Activated naive CD4-positive, alpha-beta T cell treated with anti-CD3 and anti-CD28 coated beads, Interleukin-2, amount 10 ng/mL, durations not matched to agents 7 days and 5 days (primary cell): Measurements from ENCODE around the gene CDX1.

ENCODE experiments used
- CTCF ChIA-PET: fragments of 350-600 bp; sonication (Branson Sonifier 250); formaldehyde crosslinking; loops from one replicate; lab custom pipeline; 2021; ENCODE audit warnings: antibody characterized with exemption; lab: Charles Lee
- DNase-seq: peaks from one replicate; pipeline ENCODE4 v3.0.0-alpha.2; 2020
- H3K27ac Mint-ChIP-seq: one replicate; pipeline ENCODE4 v1.8.0; 2021; ENCODE audit warnings: mild to moderate bottlenecking, moderate library complexity, mixed read lengths
- H3K27me3 Mint-ChIP-seq: one replicate; pipeline ENCODE4 v1.8.0; 2021; ENCODE audit warnings: mild to moderate bottlenecking, mixed read lengths
- H3K36me3 Mint-ChIP-seq: one replicate; pipeline ENCODE4 v1.8.0; 2021; ENCODE audit warnings: mixed read lengths
- H3K4me1 Mint-ChIP-seq: one replicate; pipeline ENCODE4 v1.8.0; 2021; ENCODE audit warnings: mixed read lengths
- H3K4me3 Mint-ChIP-seq: one replicate; pipeline ENCODE4 v1.8.0; 2021; ENCODE audit warnings: mild to moderate bottlenecking, moderate library complexity, mixed read lengths
- H3K9me3 Mint-ChIP-seq: one replicate; pipeline ENCODE4 v1.8.0; 2021; ENCODE audit warnings: mixed read lengths

The CDX1 gene

GRCh38 chr5:150168864-150169263 lies 2.3 kb downstream of the CDX1 start:
- Mint-ChIP-seq H3K27me3 (peaks cover 76% of the 10 kb centered on the region), H3K4me3 (no peak overlapping the region), H3K27ac (no peak overlapping the region), H3K36me3 (no peaks in the 10 kb centered on the region), H3K9me3 (no peaks in the 10 kb centered on the region), H3K4me1 (no peaks in the 10 kb centered on the region)
- CTCF ChIA-PET, result no interaction called here
- no peak for DNase-seq

DNA sequence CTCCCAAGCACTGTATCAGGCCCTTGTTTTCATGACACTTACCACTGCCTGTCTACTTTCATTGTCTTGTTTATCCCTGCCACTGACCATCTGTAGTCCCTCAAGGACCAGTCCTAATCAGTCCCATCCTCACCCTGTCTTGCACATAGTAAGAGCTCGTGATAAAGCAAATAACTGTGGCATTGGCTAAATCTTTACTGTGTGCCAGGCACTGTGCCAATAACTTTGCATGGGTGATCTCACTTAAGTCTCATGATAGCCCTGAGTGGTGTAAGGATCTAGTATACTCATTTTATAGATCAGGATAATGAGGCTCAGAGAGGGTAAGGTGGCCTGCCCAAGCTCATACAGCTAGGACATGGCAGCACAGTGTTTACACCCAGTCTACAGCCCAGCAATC lies 5.6 kb downstream of the CDX1 start:
- no peaks in the 10 kb centered on the region for H3K9me3 Mint-ChIP-seq
- CTCF ChIA-PET, result interaction anchor here (1.2 to 3.8 kb wide), 3 partner anchors 10 to 178 kb away, joined by 3 to 13 read pairs (median 3); no protein-coding TSS in a partner anchor
- DNase-seq, result no peak
- H3K27me3 Mint-ChIP-seq, result peaks cover 73% of the 10 kb centered on the region
- H3K4me3 Mint-ChIP-seq, result no peak overlapping the region
- H3K36me3 Mint-ChIP-seq, result no peaks in the 10 kb centered on the region
- H3K27ac Mint-ChIP-seq, result no peak overlapping the region
- H3K4me1 Mint-ChIP-seq, result no peaks in the 10 kb centered on the region

DNA sequence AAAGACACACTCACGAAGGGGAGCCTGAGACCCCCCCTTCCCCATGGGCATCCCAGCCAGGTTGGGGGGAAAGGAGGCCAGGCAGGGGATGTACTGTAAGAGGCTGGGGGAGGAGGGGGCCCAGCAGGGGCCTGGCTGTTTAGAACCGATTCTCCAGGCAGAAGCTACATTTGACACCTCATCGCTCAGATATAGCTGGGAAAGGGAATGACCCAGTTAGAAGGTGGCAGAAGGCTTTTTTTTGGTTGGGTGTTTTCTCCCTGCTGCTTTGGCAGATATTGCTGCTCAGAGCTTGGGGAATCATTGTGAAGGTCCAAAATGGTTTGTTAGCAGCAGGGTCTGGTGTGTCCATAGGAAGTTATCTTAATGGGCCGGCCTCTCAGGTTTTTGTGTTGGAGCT lies 6.0 kb downstream of the CDX1 start:
- no peaks in the 10 kb centered on the region for H3K36me3 Mint-ChIP-seq
- no peak overlapping the region for H3K27ac Mint-ChIP-seq
- no peak for DNase-seq
- CTCF ChIA-PET, result interaction anchor here (1.2 to 3.8 kb wide), 3 partner anchors 10 to 177 kb away, joined by 3 to 13 read pairs (median 3); no protein-coding TSS in a partner anchor
- no peak overlapping the region for H3K4me3 Mint-ChIP-seq
- no peaks in the 10 kb centered on the region for H3K4me1 Mint-ChIP-seq
- H3K9me3 Mint-ChIP-seq, result no peaks in the 10 kb centered on the region
- H3K27me3 Mint-ChIP-seq, result peaks cover 69% of the 10 kb centered on the region

GRCh38 chr5:150173161-150173560 lies 6.6 kb downstream of the CDX1 start:
- CTCF ChIA-PET, result interaction anchor here (0.9 to 3.8 kb wide), 3 partner anchors 11 to 177 kb away, joined by 3 to 13 read pairs (median 3); no protein-coding TSS in a partner anchor
- Mint-ChIP-seq H3K9me3 (no peaks in the 10 kb centered on the region), H3K4me1 (no peaks in the 10 kb centered on the region), H3K27ac (no peak overlapping the region), H3K27me3 (peaks cover 63% of the 10 kb centered on the region), H3K4me3 (no peak overlapping the region), H3K36me3 (no peaks in the 10 kb centered on the region)
- DNase-seq, result no peak

DNA sequence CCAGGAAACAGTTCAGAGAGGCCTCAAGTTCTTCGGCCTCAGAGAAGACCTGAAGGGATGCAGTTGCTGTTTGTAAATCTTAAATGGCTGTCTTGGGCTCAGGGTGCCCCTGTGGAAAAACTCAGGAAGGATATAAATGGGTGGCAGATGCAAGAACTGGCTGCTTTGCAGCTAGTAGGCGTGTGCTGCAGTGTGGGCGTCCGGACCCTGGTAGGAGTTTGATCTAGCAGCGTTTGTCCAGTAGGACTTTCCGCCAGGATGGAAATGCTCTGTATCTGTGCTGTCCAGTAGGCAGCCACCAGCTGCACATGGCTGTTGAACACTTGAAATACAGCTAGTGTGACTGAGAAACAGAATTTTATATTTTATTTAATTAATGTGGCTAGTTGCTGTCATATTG lies 7.7 kb downstream of the CDX1 start:
- CTCF ChIA-PET, result interaction anchor here (0.9 to 3.8 kb wide), 3 partner anchors 12 to 340 kb away, joined by 3 to 13 read pairs (median 3); no protein-coding TSS in a partner anchor
- H3K27ac Mint-ChIP-seq, result no peak overlapping the region
- no peaks in the 10 kb centered on the region for H3K9me3 Mint-ChIP-seq
- no peaks in the 10 kb centered on the region for H3K36me3 Mint-ChIP-seq
- DNase-seq, result no peak
- H3K4me1 Mint-ChIP-seq, result no peaks in the 10 kb centered on the region
- H3K27me3 Mint-ChIP-seq, result peaks cover 51% of the 10 kb centered on the region
- no peak overlapping the region for H3K4me3 Mint-ChIP-seq

- Mint-ChIP-seq H3K27ac (no peak overlapping the region), H3K27me3 (peaks cover 44% of the 10 kb centered on the region), H3K4me3 (no peak overlapping the region), H3K36me3 (no peaks in the 10 kb centered on the region), H3K9me3 (no peaks in the 10 kb centered on the region), H3K4me1 (no peaks in the 10 kb centered on the region)
- no peak for DNase-seq
- CTCF ChIA-PET, result interaction anchor here (1.1 to 2.7 kb wide), 5 partner anchors 11 to 341 kb away, joined by 3 to 13 read pairs (median 3); no protein-coding TSS in a partner anchor
These were observed 8.5 kb downstream of the CDX1 start for GRCh38 chr5:150175076-150175475.

DNA sequence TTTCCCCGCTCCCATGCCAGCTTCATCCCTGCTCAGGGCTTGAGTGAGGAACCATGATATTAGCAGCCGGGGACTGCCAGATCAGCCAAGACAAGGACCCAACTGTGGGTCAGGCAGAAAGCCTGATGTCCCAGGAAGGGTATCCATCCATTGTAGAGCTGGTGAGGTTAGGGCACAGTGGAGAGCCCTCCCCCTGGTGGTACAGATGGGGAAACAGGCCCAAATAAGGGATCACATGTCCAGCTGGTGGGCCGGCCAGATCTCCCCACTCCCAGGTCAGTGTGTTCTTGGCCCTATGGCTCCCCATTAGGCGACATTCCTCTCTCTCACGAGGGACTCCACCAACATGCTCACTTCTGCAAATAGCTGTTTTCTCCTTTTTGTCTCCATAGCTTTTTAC lies 9.0 kb downstream of the CDX1 start:
- Mint-ChIP-seq H3K36me3 (no peaks in the 10 kb centered on the region), H3K4me1 (no peaks in the 10 kb centered on the region), H3K4me3 (no peak overlapping the region), H3K27ac (no peak overlapping the region), H3K9me3 (no peaks in the 10 kb centered on the region), H3K27me3 (peaks cover 39% of the 10 kb centered on the region)
- CTCF ChIA-PET, result interaction anchor here (0.8 to 2.7 kb wide), 6 partner anchors 11 to 341 kb away, joined by 3 to 13 read pairs (median 4); no protein-coding TSS in a partner anchor
- DNase-seq, result no peak

- CTCF ChIA-PET, result interaction anchor here (1.0 to 2.7 kb wide), 3 partner anchors 13 to 47 kb away, joined by 5 to 13 read pairs (median 5); no protein-coding TSS in a partner anchor
These were observed 10.3 kb downstream of the CDX1 start for GRCh38 chr5:150176745-150177477.

DNA sequence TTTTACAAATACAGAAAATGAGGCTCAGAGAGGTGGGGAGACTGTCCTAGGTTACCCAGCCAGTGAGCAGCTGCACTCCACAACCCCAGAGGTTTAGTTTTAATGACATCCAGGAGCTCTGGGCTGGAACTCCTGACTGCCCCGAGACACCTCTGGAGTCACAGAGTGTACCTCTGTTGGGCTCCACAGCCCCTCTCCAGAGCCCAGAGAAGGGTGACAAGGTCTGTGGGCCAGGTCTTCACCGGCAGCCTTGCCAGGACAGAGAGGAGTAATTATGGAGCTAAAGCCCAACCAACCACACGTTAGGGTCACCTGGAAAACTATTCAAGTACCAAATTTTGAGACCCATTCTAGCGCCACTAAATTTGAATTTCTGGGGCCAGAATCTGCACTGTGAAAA lies 11.1 kb downstream of the CDX1 start:
- CTCF ChIA-PET, result interaction anchor here (1.0 to 1.1 kb wide), 2 partner anchors 16 to 18 kb away, joined by 5 read pairs; no protein-coding TSS in a partner anchor
- no peak for DNase-seq

More at GRCh38 chr5:150176745-150177477, 10.3 kb downstream of the CDX1 start:
- DNase-seq, result no peak
- Mint-ChIP-seq H3K27ac (no peak overlapping the region), H3K4me1 (no peaks in the 10 kb centered on the region), H3K4me3 (no peak overlapping the region), H3K36me3 (no peaks in the 10 kb centered on the region), H3K9me3 (no peaks in the 10 kb centered on the region), H3K27me3 (peaks cover 43% of the 10 kb centered on the region)

DNA sequence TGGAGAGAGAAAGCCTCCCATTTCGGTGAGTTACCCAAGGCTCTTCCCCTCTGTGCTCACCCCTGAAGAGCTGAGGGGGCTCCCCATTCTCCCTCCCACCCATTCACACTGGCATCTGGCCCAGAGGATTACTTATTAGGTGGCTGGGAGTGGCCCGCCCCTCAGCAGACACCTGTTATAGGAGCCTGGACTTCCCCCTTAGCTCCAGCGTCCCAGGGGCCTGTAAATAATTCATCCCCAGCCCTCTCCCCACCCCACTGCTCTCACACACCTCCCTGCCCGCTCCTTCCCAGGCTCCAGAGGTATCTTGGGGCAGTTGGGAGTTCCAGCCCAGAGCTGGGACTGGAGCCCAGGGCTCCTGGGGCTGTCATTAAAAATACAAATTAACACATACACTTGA lies 11.7 kb downstream of the CDX1 start:
- DNase-seq, result no peak
- Mint-ChIP-seq H3K27ac (no peak overlapping the region), H3K4me3 (no peak overlapping the region), H3K36me3 (no peaks in the 10 kb centered on the region), H3K9me3 (no peaks in the 10 kb centered on the region), H3K27me3 (peaks cover 48% of the 10 kb centered on the region), H3K4me1 (no peaks in the 10 kb centered on the region)
- CTCF ChIA-PET, result interaction anchor here (0.6 to 1.1 kb wide), 2 partner anchors 16 to 216 kb away, joined by 3 to 5 read pairs; no protein-coding TSS in a partner anchor

More for the DNA sequence above, 11.1 kb downstream of the CDX1 start:
- Mint-ChIP-seq H3K4me1 (no peaks in the 10 kb centered on the region), H3K27me3 (peaks cover 51% of the 10 kb centered on the region), H3K36me3 (no peaks in the 10 kb centered on the region), H3K4me3 (no peak overlapping the region), H3K27ac (no peak overlapping the region), H3K9me3 (no peaks in the 10 kb centered on the region)

- Mint-ChIP-seq H3K4me3 (no peak overlapping the region), H3K27ac (no peak overlapping the region), H3K4me1 (no peaks in the 10 kb centered on the region), H3K36me3 (no peaks in the 10 kb centered on the region), H3K27me3 (peaks cover 40% of the 10 kb centered on the region), H3K9me3 (no peaks in the 10 kb centered on the region)
- CTCF ChIA-PET, result interaction anchor here (0.6 kb wide), 1 partner anchor 217 kb away, joined by 3 read pairs; no protein-coding TSS in a partner anchor
- no peak for DNase-seq
These were observed 12.5 kb downstream of the CDX1 start for GRCh38 chr5:150179019-150179620.

DNA sequence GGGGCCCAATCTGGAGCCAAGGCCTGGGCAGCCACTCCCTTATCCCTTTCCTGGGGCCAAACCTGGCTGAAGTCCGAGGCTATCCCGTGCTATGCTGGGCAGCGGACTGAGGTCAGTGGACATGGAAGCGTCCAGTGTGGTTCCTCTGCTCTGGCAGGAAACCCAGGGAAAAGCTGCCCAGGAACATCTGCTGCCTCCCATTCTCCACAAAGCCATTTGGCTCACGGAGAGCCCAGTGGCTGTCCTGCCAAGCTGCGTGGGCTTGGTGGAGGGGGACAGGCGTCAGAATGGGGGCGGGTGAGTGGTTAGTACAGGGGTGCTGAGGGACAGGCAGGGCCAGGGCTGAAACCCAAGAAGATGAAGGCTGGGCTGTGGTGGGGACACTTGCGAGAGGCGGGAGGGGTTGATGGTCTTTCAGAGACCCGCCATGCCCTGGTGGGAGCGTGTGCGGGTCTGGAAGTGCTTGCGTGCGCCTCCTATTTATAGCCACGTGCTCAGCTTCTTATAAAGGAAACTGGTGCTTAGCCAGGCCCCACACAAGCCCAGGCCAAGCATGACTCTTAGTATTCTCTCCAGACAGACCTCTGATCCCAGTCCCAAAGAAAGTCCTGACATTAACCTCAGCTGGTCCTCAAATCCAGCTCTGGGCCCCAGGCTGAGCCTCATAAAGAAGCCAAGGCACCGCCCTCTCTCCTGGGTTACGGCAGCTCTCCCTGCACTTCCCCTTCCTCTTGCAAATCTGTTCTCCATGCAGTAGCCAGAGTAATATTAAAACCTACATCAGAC lies 13.9 kb downstream of the CDX1 start:
- CTCF ChIA-PET, result no interaction called here
- Mint-ChIP-seq H3K36me3 (no peaks in the 10 kb centered on the region), H3K9me3 (no peaks in the 10 kb centered on the region), H3K4me3 (no peak overlapping the region), H3K27me3 (peaks cover 38% of the 10 kb centered on the region), H3K27ac (no peak overlapping the region), H3K4me1 (no peaks in the 10 kb centered on the region)
- DNase-seq, result no peak

DNA sequence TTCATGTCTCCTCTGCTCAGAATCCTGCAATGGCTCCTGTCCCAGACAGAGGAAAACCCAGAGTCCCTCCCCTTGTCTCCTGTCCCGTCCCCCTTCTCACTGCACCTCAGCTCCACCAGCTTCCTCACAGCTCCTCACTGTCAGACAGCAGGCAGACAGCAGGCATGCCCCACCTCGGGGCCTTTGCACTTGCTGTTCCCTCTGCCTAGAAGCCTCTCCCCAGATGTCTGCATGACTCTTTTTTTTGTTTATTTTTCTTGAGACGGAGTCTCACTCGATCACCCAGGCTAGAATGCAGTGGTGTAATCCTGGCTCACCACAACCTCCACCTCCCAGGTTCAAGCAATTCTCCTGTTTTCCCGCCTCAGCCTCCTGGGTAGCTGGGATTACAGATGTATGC lies 14.4 kb downstream of the CDX1 start:
- CTCF ChIA-PET, result no interaction called here
- H3K27me3 Mint-ChIP-seq, result peaks cover 32% of the 10 kb centered on the region
- no peaks in the 10 kb centered on the region for H3K36me3 Mint-ChIP-seq
- H3K9me3 Mint-ChIP-seq, result no peaks in the 10 kb centered on the region
- H3K4me3 Mint-ChIP-seq, result no peak overlapping the region
- no peak overlapping the region for H3K27ac Mint-ChIP-seq
- no peaks in the 10 kb centered on the region for H3K4me1 Mint-ChIP-seq
- DNase-seq, result no peak
